NCI-H1417 (cell line): ENCODE measurements around the gene SSBP1.
"Not testable (repeated sequence)": the region's sequence is repeated elsewhere in the genome, so short reads cannot be mapped to it uniquely, and the experiment has no call there.

ENCODE experiments used
- DNase-seq, 3 experiments: peaks; one replicate each; lab custom pipeline; 2025; lab: John Stamatoyannopoulos, UW

Gene SSBP1

GRCh38 chr7:141770083-141770583 lies 32.0 kb downstream of the SSBP1 start:
- DNase-seq, result not testable (repeated sequence)

GRCh38 chr7:141776374-141776773 lies 38.2 kb downstream of the SSBP1 start, which contains the start of gene TAS2R4:
TAS2R4 (plus strand) TSS chr7:141776674; CDS start chr7:141778489, 1,815 bp downstream.
- no peak for DNase-seq

- DNase-seq, result peak; percentile 37 to 81 (median 76)
Observed at GRCh38 chr7:141785706-141786552, 47.8 kb downstream of the SSBP1 start.

GRCh38 chr7:141788296-141788695 lies 50.1 kb downstream of the SSBP1 start:
- no peak for DNase-seq

GRCh38 chr7:141789917-141790316 lies 51.8 kb downstream of the SSBP1 start, which contains the start of gene TAS2R5:
TAS2R5 (plus strand) TSS chr7:141790217; CDS start chr7:141790362, 145 bp downstream.
- DNase-seq, result no peak

- DNase-seq, result no peak
Observed at GRCh38 chr7:141792526-141792925, 54.4 kb downstream of the SSBP1 start.
